SK-N-SH treated with all-trans-retinoic acid at 6 μM for 48 hours (cell line): ENCODE data around the gene FHL3.

Experiments used
- ATAC-seq: fragments of 200-7000 bp; cut with Tn5 transposase; 3 replicates; pipeline ENCODE4 v1.9.1; 2020; ENCODE audit warnings: mild to moderate bottlenecking, moderate library complexity
- ARNTL ChIP-seq: fragments of 450-650 bp; formaldehyde crosslinking; IDR thresholded peaks from 2 replicates; pipeline ENCODE4 v1.5.0; 2020; ENCODE audit warnings: low read depth, mild to moderate bottlenecking, moderate library complexity, borderline replicate concordance
- BACH2 ChIP-seq: fragments of 250-450 bp; sonication (Bioruptor Pico); IDR thresholded peaks from 2 replicates; pipeline ENCODE4 v1.9.0; 2021; ENCODE audit warnings: mild to moderate bottlenecking, borderline replicate concordance
- CREB5 ChIP-seq: fragments of 250-450 bp; sonication (Bioruptor Pico); IDR thresholded peaks from 2 replicates; pipeline ENCODE4 v1.5.1; 2020; ENCODE audit warnings: low read depth, mild to moderate bottlenecking, moderate library complexity
- CSDC2 ChIP-seq: fragments of 250-450 bp; sonication (Bioruptor Pico); IDR thresholded peaks from 2 replicates; pipeline ENCODE4 v1.5.0; 2020; ENCODE audit warnings: mild to moderate bottlenecking, moderate library complexity
- CSRNP3 ChIP-seq: fragments of 250-450 bp; sonication (Bioruptor Pico); IDR thresholded peaks from 2 replicates; pipeline ENCODE4 v1.5.1; 2021; ENCODE audit warnings: mild to moderate bottlenecking, moderate library complexity
- ESRRG ChIP-seq: fragments of 250-450 bp; sonication (Bioruptor Pico); IDR thresholded peaks from 2 replicates; pipeline ENCODE4 v1.6.1; 2021; ENCODE audit warnings: mild to moderate bottlenecking
- GLIS3 ChIP-seq: fragments of 250-450 bp; sonication (Bioruptor Pico); IDR thresholded peaks from 2 replicates; pipeline ENCODE4 v1.5.0; 2020; ENCODE audit warnings: mild to moderate bottlenecking, moderate library complexity
- OSR1 ChIP-seq: fragments of 250-450 bp; sonication (Bioruptor Pico); IDR thresholded peaks from 2 replicates; pipeline ENCODE4 v1.8.0; 2022; ENCODE audit warnings: moderate library complexity, mild to moderate bottlenecking, inconsistent platforms
- PATZ1 ChIP-seq: fragments of 250-450 bp; sonication (Bioruptor Pico); IDR thresholded peaks from 2 replicates; pipeline ENCODE4 v1.8.0; 2020; ENCODE audit warnings: mild to moderate bottlenecking, moderate library complexity, borderline replicate concordance
- POU6F1 ChIP-seq: fragments of 250-450 bp; sonication (Bioruptor Pico); IDR thresholded peaks from 2 replicates; pipeline ENCODE4 v1.8.0; 2021; ENCODE audit warnings: low read depth, mild to moderate bottlenecking, moderate library complexity, borderline replicate concordance
- PPARA ChIP-seq: fragments of 250-450 bp; sonication (Bioruptor Pico); IDR thresholded peaks from 2 replicates; pipeline ENCODE4 v1.5.0; 2020; ENCODE audit warnings: mild to moderate bottlenecking, borderline replicate concordance
- RARB ChIP-seq: fragments of 250-450 bp; sonication (Bioruptor Pico); IDR thresholded peaks from 2 replicates; pipeline ENCODE4 v1.8.0; 2021; ENCODE audit warnings: mild to moderate bottlenecking, moderate library complexity
- TCF4 ChIP-seq: fragments of 250-450 bp; sonication (Bioruptor Pico); IDR thresholded peaks from 2 replicates; pipeline ENCODE4 v1.8.0; 2021; ENCODE audit warnings: mild to moderate bottlenecking, moderate library complexity, borderline replicate concordance
- TOX ChIP-seq: fragments of 250-450 bp; sonication (Bioruptor Pico); IDR thresholded peaks from 2 replicates; pipeline ENCODE4 v1.8.0; 2021; ENCODE audit warnings: mild to moderate bottlenecking, moderate library complexity, borderline replicate concordance
- ZC3H10 ChIP-seq: fragments of 250-450 bp; sonication (Bioruptor Pico); IDR thresholded peaks from 2 replicates; pipeline ENCODE4 v1.5.1; 2021; ENCODE audit warnings: mild to moderate bottlenecking, moderate library complexity
- ZFP30 ChIP-seq: fragments of 450-650 bp; formaldehyde crosslinking; IDR thresholded peaks from 2 replicates; pipeline ENCODE4 v1.5.0; 2022; ENCODE audit warnings: mild to moderate bottlenecking, moderate library complexity
- ZNF565 ChIP-seq: fragments of 450-650 bp; formaldehyde crosslinking; conservative IDR thresholded peaks from 2 replicates; pipeline ENCODE4 v1.5.0; 2020; ENCODE audit warnings: low read depth, mild to moderate bottlenecking, moderate library complexity
- ZNF70 ChIP-seq: fragments of 450-650 bp; formaldehyde crosslinking; IDR thresholded peaks from 2 replicates; pipeline ENCODE4 v1.5.0; 2020; ENCODE audit warnings: mild to moderate bottlenecking, moderate library complexity
- ZNF8 ChIP-seq: fragments of 450-650 bp; formaldehyde crosslinking; IDR thresholded peaks from 2 replicates; pipeline ENCODE4 v1.5.0; 2020; ENCODE audit warnings: mild to moderate bottlenecking, moderate library complexity

The FHL3 gene

GRCh38 chr1:38014724-38015424, 9.6 kb upstream of the FHL3 start (continued):
- TF ChIP-seq POU6F1 (CRISPR knock-in tag), result no peak
- TF ChIP-seq RARB (CRISPR knock-in tag), result no peak
- no peak for TF ChIP-seq CREB5 (CRISPR knock-in tag)

- no peak for ATAC-seq
- no peak for TF ChIP-seq RARB (CRISPR knock-in tag)
- TF ChIP-seq ZFP30 (CRISPR knock-in tag), result no peak
- no peak for TF ChIP-seq ZNF70
- TF ChIP-seq ZNF8 (CRISPR knock-in tag), result no peak
- TF ChIP-seq, all 23 proteins: peak for 0
These were observed 8.9 kb upstream of the FHL3 start for GRCh38 chr1:38014171-38014570.

GRCh38 chr1:38013227-38013622, 7.9 kb upstream of the FHL3 start:
- ATAC-seq, result no peak
- TF ChIP-seq TCF4 (CRISPR knock-in tag), result 0 out of 2 replicates have a peak, but pooled peaks have one; percentile 13
- TF ChIP-seq CREB5 (CRISPR knock-in tag), result 0 out of 2 replicates have a peak, but pooled peaks have one; percentile 16
- 0 out of 2 replicates have a peak, but pooled peaks have one; percentile 8 for TF ChIP-seq PATZ1 (CRISPR knock-in tag)
- TF ChIP-seq ZFP30 (CRISPR knock-in tag), result no peak
- TF ChIP-seq, all 23 proteins: peak for 3

- peak; percentile 99 for ATAC-seq
- TF ChIP-seq OSR1 (CRISPR knock-in tag) (no peak), ZNF8 (CRISPR knock-in tag) (no peak), TOX (CRISPR knock-in tag) (no peak), GLIS3 (no peak), POU6F1 (CRISPR knock-in tag) (no peak), ZNF70 (no peak), ZC3H10 (CRISPR knock-in tag) (no peak), CSDC2 (peak; percentile 94), CREB5 (CRISPR knock-in tag) (no peak), TCF4 (CRISPR knock-in tag) (no peak), ZNF565 (CRISPR knock-in tag) (no peak), ZFP30 (CRISPR knock-in tag) (no peak), PATZ1 (CRISPR knock-in tag) (peak; percentile 63; the same call in 1 of the 2 replicates), ESRRG (no peak), PPARA (no peak), ARNTL (0 out of 2 replicates have a peak, but pooled peaks have one; percentile 13), CSRNP3 (CRISPR knock-in tag) (no peak), RARB (CRISPR knock-in tag) (no peak), BACH2 (no peak)
These were observed 7.3 kb upstream of the FHL3 start, which contains the start of gene UTP11 for GRCh38 chr1:38012363-38013226. Gene UTP11 (plus strand): TSS chr1:38012734. CDS start chr1:38012803, 69 bp downstream.
